Mesenchymal stem cell (in vitro differentiated cells and primary cell): ENCODE results near the gene XRRA1.

Experiments
- DNase-seq: peaks from one replicate; pipeline ENCODE4 v3.0.0-alpha.2; 2013
- H2AFZ ChIP-seq: one replicate; pipeline ENCODE4 v1.6.1; 2013; ENCODE audit warnings: low read depth, mild to moderate bottlenecking, control low read depth, inconsistent platforms, low read length, moderate library complexity
- H2AK5ac ChIP-seq: 2 replicates; pipeline ENCODE4 v1.6.1; 2013; ENCODE audit warnings: low read length, moderate library complexity, mild to moderate bottlenecking, inconsistent platforms; ENCODE audit not compliant: severe bottlenecking
- H2BK120ac ChIP-seq: one replicate; pipeline ENCODE4 v1.6.1; 2013; ENCODE audit warnings: low read depth, mild to moderate bottlenecking, inconsistent platforms, low read length, moderate library complexity
- H2BK12ac ChIP-seq, 2 experiments: one replicate each; pipeline ENCODE4 v1.6.1; 2013; ENCODE audit warnings: inconsistent platforms in 2 of 2, low read length in 2 of 2, mild to moderate bottlenecking in 2 of 2, moderate library complexity in 2 of 2, control low read depth in 1 of 2
- H2BK15ac ChIP-seq: one replicate; pipeline ENCODE4 v1.6.1; 2013; ENCODE audit warnings: mild to moderate bottlenecking, low read depth, inconsistent platforms; ENCODE audit not compliant: poor library complexity, severe bottlenecking
- H2BK5ac ChIP-seq: 2 replicates; pipeline ENCODE4 v1.6.1; 2013; ENCODE audit warnings: low read depth, mild to moderate bottlenecking, low read length, control low read depth, inconsistent platforms; ENCODE audit not compliant: poor library complexity, severe bottlenecking
- H3K14ac ChIP-seq, 2 experiments: one replicate each; pipeline ENCODE4 v1.6.1; 2013; ENCODE audit warnings: inconsistent platforms in 2 of 2, low read length in 2 of 2, control low read depth in 1 of 2, mild to moderate bottlenecking in 1 of 2, moderate library complexity in 1 of 2
- H3K18ac ChIP-seq, 2 experiments: one replicate each; pipeline ENCODE4 v1.6.1; 2013; ENCODE audit warnings: inconsistent platforms in 2 of 2, low read length in 2 of 2, control low read depth in 1 of 2, low read depth in 1 of 2, mild to moderate bottlenecking in 1 of 2
- H3K23ac ChIP-seq, 2 experiments: one replicate each; pipeline ENCODE4 v1.6.1; 2013; ENCODE audit warnings: inconsistent platforms in 2 of 2, low read length in 2 of 2, mild to moderate bottlenecking in 2 of 2, moderate library complexity in 2 of 2, control low read depth in 1 of 2
- H3K27ac ChIP-seq: 2 replicates; pipeline ENCODE4 v1.5.1; 2013; ENCODE audit warnings: mild to moderate bottlenecking, moderate library complexity, low read length, control low read depth, inconsistent platforms; ENCODE audit not compliant: poor library complexity, severe bottlenecking
- H3K27me3 ChIP-seq, 2 experiments: 2 replicates each; pipeline versions ENCODE4 v1.6.1 to v1.7.0; 2013; ENCODE audit warnings: low read length in 2 of 2, mild to moderate bottlenecking in 2 of 2, moderate library complexity in 2 of 2, control low read depth in 1 of 2, inconsistent platforms in 1 of 2; ENCODE audit not compliant: control insufficient read depth in 1 of 2, insufficient read depth in 1 of 2
- H3K36me3 ChIP-seq, 2 experiments: 2 replicates each; pipeline versions ENCODE4 v1.6.1 to v1.7.0; 2013; ENCODE audit warnings: low read length in 2 of 2, control low read depth in 1 of 2, inconsistent platforms in 1 of 2, low read depth in 1 of 2, mild to moderate bottlenecking in 1 of 2; ENCODE audit not compliant: insufficient read depth in 2 of 2, control insufficient read depth in 1 of 2
- H3K4ac ChIP-seq, 2 experiments: one replicate each; pipeline ENCODE4 v1.6.1; 2013; ENCODE audit warnings: inconsistent platforms in 2 of 2, low read length in 2 of 2, mild to moderate bottlenecking in 2 of 2, moderate library complexity in 2 of 2, control low read depth in 1 of 2, low read depth in 1 of 2
- H3K4me1 ChIP-seq: 2 replicates; pipeline ENCODE4 v1.6.1; 2013; ENCODE audit warnings: low read depth, low read length, control low read depth; ENCODE audit not compliant: control insufficient read depth, insufficient read depth
- H3K4me2 ChIP-seq: 2 replicates; pipeline ENCODE4 v1.6.1; 2013; ENCODE audit warnings: low read length, mild to moderate bottlenecking, inconsistent platforms; ENCODE audit not compliant: poor library complexity, severe bottlenecking
- H3K4me3 ChIP-seq, 2 experiments: 2 replicates each; pipeline versions ENCODE4 v1.5.1 to v1.7.0; 2013; ENCODE audit warnings: low read length in 2 of 2, mild to moderate bottlenecking in 2 of 2, control low read depth in 1 of 2, low read depth in 1 of 2; ENCODE audit not compliant: insufficient read depth in 1 of 2
- H3K79me1 ChIP-seq: replicated peaks from 2 replicates; pipeline ENCODE4 v1.6.1; 2013; ENCODE audit warnings: mild to moderate bottlenecking, control low read depth, low read length, inconsistent platforms; ENCODE audit not compliant: poor library complexity, severe bottlenecking
- H3K9ac ChIP-seq: 2 replicates; pipeline ENCODE4 v1.7.0; 2013; ENCODE audit warnings: mild to moderate bottlenecking, low read length, moderate library complexity
- H3K9me3 ChIP-seq: 2 replicates; pipeline ENCODE4 v1.7.0; 2013; ENCODE audit warnings: mild to moderate bottlenecking, low read length; ENCODE audit not compliant: control insufficient read depth
- H4K8ac ChIP-seq: one replicate; pipeline ENCODE4 v1.6.1; 2013; ENCODE audit warnings: inconsistent platforms, mild to moderate bottlenecking, low read length, moderate library complexity
- H4K91ac ChIP-seq: one replicate; pipeline ENCODE4 v1.6.1; 2013; ENCODE audit warnings: mild to moderate bottlenecking, low read length, inconsistent platforms
- WGBS: methylation state at CpG from one replicate; pipeline ENCODE4 v1.1.7; 2013; ENCODE audit warnings: mixed read lengths; 5-methylcytosine and 5-hydroxymethylcytosine counted together

Gene XRRA1

DNA sequence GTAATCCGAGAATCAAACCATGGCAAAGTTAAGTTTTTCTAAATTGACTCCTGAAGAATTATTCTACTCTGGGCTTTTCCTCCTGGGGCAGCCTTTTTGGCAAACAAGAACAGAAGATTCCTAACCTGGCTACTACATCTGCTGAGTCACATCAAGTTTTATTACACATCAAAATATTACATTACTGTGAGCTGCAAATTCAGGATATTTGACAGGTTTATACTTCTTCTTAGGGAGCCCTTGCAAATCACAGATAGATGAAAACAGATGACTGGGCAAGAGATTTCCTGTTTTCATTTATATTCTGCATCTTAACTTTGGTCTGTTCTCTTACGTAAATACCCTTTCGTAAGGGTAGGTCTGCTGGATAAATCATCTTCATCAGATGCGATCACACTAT is 23.6 kb downstream of the XRRA1 start:
- Histone ChIP-seq H3K14ac (no peak overlapping the region), H3K9ac (peak overlapping the region; percentile 67), H4K8ac (no peak overlapping the region), H3K4me3 (peak overlapping the region in 1 of 2 experiments; percentile 12), H3K36me3 (peaks cover 5 to 9% of the 10 kb centered on the region in 2 experiments), H3K18ac (no peak overlapping the region), H3K27ac (no peak overlapping the region), H3K4ac (no peak overlapping the region), H2BK5ac (no peak overlapping the region), H3K9me3 (no peaks in the 10 kb centered on the region), H3K27me3 (no peaks in the 10 kb centered on the region), H2BK15ac (no peak overlapping the region), H3K79me1 (no peaks in the 10 kb centered on the region), H4K91ac (no peak overlapping the region), H2BK12ac (no peak overlapping the region), H3K4me2 (no peak overlapping the region), H2AK5ac (no peak overlapping the region), H2AFZ (no peak overlapping the region), H3K4me1 (no peaks in the 10 kb centered on the region), H2BK120ac (no peak overlapping the region), H3K23ac (no peak overlapping the region)
- WGBS, result 92% methylated on average over 4 of the region's 4 CpGs
- no peak for DNase-seq

DNA sequence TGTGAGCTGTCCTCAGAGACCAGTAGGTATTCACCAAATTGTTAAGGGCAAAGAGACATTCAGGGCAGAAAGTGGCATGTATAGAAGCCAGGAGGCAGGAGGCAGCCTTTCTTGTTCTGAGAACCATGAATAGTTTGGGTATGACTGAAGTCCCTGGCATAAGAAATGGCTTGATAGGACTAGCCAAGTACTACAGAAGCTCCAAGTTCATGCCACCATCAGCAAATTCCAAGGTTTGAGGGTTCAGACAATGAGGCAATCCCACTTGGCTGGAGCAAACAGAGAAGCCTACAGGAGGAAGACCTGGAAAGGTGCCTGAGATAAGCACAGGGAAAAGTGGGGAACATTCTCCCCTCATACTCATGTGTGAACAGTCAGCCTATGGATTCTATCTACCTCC is 25.8 kb downstream of the XRRA1 start:
- Histone ChIP-seq H3K14ac (no peak overlapping the region), H4K8ac (no peak overlapping the region), H3K36me3 (peaks cover 13 to 30% of the 10 kb centered on the region in 2 experiments), H3K9me3 (no peaks in the 10 kb centered on the region), H2BK15ac (no peak overlapping the region), H3K4me2 (no peak overlapping the region), H3K9ac (no peak overlapping the region), H3K23ac (no peak overlapping the region), H2AFZ (no peak overlapping the region), H3K27ac (no peak overlapping the region), H3K79me1 (no peaks in the 10 kb centered on the region), H2AK5ac (no peak overlapping the region), H2BK120ac (no peak overlapping the region), H2BK12ac (no peak overlapping the region), H3K4ac (no peak overlapping the region), H2BK5ac (no peak overlapping the region), H3K4me1 (no peaks in the 10 kb centered on the region), H3K27me3 (no peaks in the 10 kb centered on the region), H3K18ac (no peak overlapping the region), H4K91ac (no peak overlapping the region), H3K4me3 (no peak overlapping the region)
- DNase-seq, result no peak

DNA sequence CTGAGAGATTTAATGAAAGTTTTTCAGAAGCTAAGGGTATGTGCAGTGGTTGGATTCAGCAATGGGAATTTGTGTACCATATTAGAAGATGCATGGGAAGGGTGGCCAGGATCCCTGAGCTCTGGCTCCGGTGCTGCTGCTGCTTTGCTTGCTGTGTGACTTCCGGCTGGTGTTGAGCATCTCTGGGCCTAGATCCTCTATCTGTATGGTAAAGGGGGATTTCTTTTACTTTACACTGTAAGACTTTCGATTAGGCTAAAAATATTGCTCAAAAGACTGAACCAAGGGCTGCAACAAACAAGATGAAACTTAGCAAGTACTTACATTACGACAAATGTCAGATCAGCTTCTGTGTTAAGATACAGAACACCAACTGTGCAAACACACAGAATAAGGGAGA is 39.1 kb downstream of the XRRA1 start:
- Histone ChIP-seq H2AFZ (no peak overlapping the region), H2BK15ac (no peak overlapping the region), H3K18ac (no peak overlapping the region), H3K23ac (no peak overlapping the region), H4K8ac (no peak overlapping the region), H3K27me3 (no peaks in the 10 kb centered on the region), H4K91ac (no peak overlapping the region), H3K4me3 (no peak overlapping the region), H3K9ac (no peak overlapping the region), H3K27ac (no peak overlapping the region), H3K4me2 (no peak overlapping the region), H3K9me3 (no peaks in the 10 kb centered on the region), H3K4ac (no peak overlapping the region), H2AK5ac (no peak overlapping the region), H3K4me1 (no peaks in the 10 kb centered on the region), H3K14ac (no peak overlapping the region), H2BK5ac (no peak overlapping the region), H2BK120ac (no peak overlapping the region), H2BK12ac (no peak overlapping the region), H3K79me1 (no peaks in the 10 kb centered on the region), H3K36me3 (peaks cover 2 to 65% of the 10 kb centered on the region in 2 experiments)
- 67% methylated on average over 3 of the region's 4 CpGs for WGBS
- no peak for DNase-seq

DNA sequence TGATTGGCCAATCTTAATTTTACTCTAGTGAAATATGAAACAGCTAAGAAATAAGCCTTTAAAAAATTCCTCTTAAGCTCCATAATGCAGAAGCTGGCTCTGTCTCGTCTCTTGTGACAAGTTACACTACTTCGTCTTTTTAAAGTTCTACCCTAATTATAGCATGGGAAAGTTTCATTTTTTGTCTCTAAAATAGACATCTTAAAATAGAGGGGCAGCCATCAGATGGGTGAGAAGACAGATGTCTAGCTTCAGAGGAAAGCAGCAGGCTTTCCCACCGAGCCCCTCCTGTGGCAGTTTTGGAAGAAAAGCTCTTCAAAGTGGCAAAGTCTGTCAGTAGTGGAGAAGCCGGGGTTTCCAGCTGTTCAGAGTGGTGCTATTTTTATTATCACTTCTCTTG is 39.5 kb downstream of the XRRA1 start:
- Histone ChIP-seq H2BK12ac (no peak overlapping the region), H3K79me1 (no peaks in the 10 kb centered on the region), H3K23ac (no peak overlapping the region), H3K27me3 (no peaks in the 10 kb centered on the region), H3K18ac (no peak overlapping the region), H2AK5ac (no peak overlapping the region), H3K4me1 (no peaks in the 10 kb centered on the region), H2AFZ (no peak overlapping the region), H4K8ac (no peak overlapping the region), H3K9me3 (no peaks in the 10 kb centered on the region), H4K91ac (no peak overlapping the region), H3K36me3 (peaks cover 2 to 60% of the 10 kb centered on the region in 2 experiments), H2BK120ac (no peak overlapping the region), H3K4me2 (no peak overlapping the region), H3K27ac (no peak overlapping the region), H3K9ac (no peak overlapping the region), H3K4me3 (no peak overlapping the region), H2BK15ac (no peak overlapping the region), H2BK5ac (no peak overlapping the region), H3K14ac (no peak overlapping the region), H3K4ac (no peak overlapping the region)
- WGBS, result 92% methylated on average over 1 of the region's 4 CpGs
- no peak for DNase-seq
